K562 (cell line): ENCODE measurements around the gene RIPK3. TPM values are rescaled to one million over a fixed set of nuclear protein-coding genes. Genes with fewer than 3 reads are reported as not detected.
A peak's percentile ranks its signal among the peaks of the same experiment; 100 is the strongest.

Experiments
- ATAC-seq: fragments of 200-7000 bp; cut with Tn5 transposase; 3 replicates; pipeline ENCODE4 v1.9.1; 2020; ENCODE audit warnings: moderate library complexity
- BruUV-seq: library from RNA; stranded (reverse); fragments of 400-500 nt; replicated peaks from 2 replicates; lab custom pipeline; 2021; lab: Mats Ljungman, UMichigan
- CTCF ChIA-PET: fragments of 300-600 bp; formaldehyde crosslinking; extraction: SDS; loops from one replicate; lab custom pipeline; 2021; ENCODE audit warnings: low intra/inter-chr PET ratio; lab: Yijun Ruan, JAX
- POLR2A ChIA-PET: fragments of 300-600, 350-650 bp; sonication (Branson Sonifier 250); formaldehyde crosslinking; extraction: SDS; loops from one replicate; lab custom pipeline; 2021; ENCODE audit warnings: antibody characterized with exemption, inconsistent platforms; lab: Yijun Ruan, JAX
- DNase-seq, 4 experiments: peaks; one replicate each; pipeline versions ENCODE4 v3.0.0 to v3.0.0-alpha.2; 2011 to 2018; ENCODE audit warnings: low spot score in 3 of 4, mixed read lengths in 3 of 4; ENCODE audit errors: extremely low read depth in 1 of 4
- FAIRE-seq: peaks from 2 replicates; lab custom pipeline; 2011; peaks lifted over from hg19 to GRCh38; lab: Jason Lieb, UNC
- H2AFZ ChIP-seq: 2 replicates; pipeline ENCODE4 v1.6.0; 2011; ENCODE audit warnings: low read depth, low read length, control low read depth, inconsistent platforms
- H3K27ac ChIP-seq: fragments of 200-600 bp; 3 replicates; pipeline ENCODE4 v1.8.0; 2011; ENCODE audit warnings: low read depth, mild to moderate bottlenecking, control low read depth, inconsistent platforms, low read length, moderate library complexity, mixed read lengths; ENCODE audit errors: extremely low read depth
- H3K27me3 ChIP-seq, 2 experiments: fragments of 300-600 bp in 1 of 2; 2 replicates in 1 of 2; 3 replicates in 1 of 2; pipeline versions ENCODE4 v1.6.0 to v1.8.0; 2011; ENCODE audit warnings: inconsistent platforms in 2 of 2, low read length in 2 of 2, mild to moderate bottlenecking in 1 of 2, mixed read lengths in 1 of 2, moderate library complexity in 1 of 2; ENCODE audit not compliant: control insufficient read depth in 2 of 2, insufficient read depth in 2 of 2
- H3K36me3 ChIP-seq: fragments of 300-600 bp; 3 replicates; pipeline ENCODE4 v1.8.0; 2011; ENCODE audit warnings: mild to moderate bottlenecking, low read length, inconsistent platforms; ENCODE audit not compliant: control insufficient read depth, insufficient read depth
- H3K4me1 ChIP-seq, 2 experiments: fragments of 200-600 bp in 1 of 2; replicated peaks in 1 of 2; 2 replicates in 1 of 2; 3 replicates in 1 of 2; pipeline versions ENCODE4 v1.5.1 to v1.8.0; 2011; ENCODE audit warnings: inconsistent platforms in 2 of 2, low read length in 2 of 2, mild to moderate bottlenecking in 1 of 2, mixed read lengths in 1 of 2, moderate library complexity in 1 of 2; ENCODE audit not compliant: control insufficient read depth in 2 of 2, insufficient read depth in 2 of 2
- H3K4me2 ChIP-seq: 2 replicates; pipeline ENCODE4 v1.6.1; 2011; ENCODE audit warnings: low read length, control low read depth, inconsistent platforms, mixed read lengths; ENCODE audit not compliant: insufficient read depth
- H3K4me3 ChIP-seq: fragments of 200-600 bp; sonication (generic), shearing (Covaris generic); 2 replicates; pipeline ENCODE4 v1.5.1; 2016; ENCODE audit warnings: control low read depth, inconsistent platforms
- H3K79me2 ChIP-seq: fragments of 200-600 bp; 3 replicates; pipeline ENCODE4 v1.8.0; 2011; ENCODE audit warnings: low read length, inconsistent platforms; ENCODE audit not compliant: control insufficient read depth, insufficient read depth
- H3K9ac ChIP-seq, 2 experiments: 2 replicates each; pipeline versions ENCODE4 v1.6.0 to v1.6.1; 2011; ENCODE audit warnings: low read depth in 2 of 2, low read length in 2 of 2, control low read depth in 1 of 2, inconsistent platforms in 1 of 2, mild to moderate bottlenecking in 1 of 2, mixed read lengths in 1 of 2; ENCODE audit not compliant: insufficient read depth in 1 of 2
- H3K9me1 ChIP-seq: one replicate; pipeline ENCODE4 v1.6.0; 2011; ENCODE audit warnings: inconsistent platforms, mild to moderate bottlenecking, low read length, moderate library complexity; ENCODE audit not compliant: control insufficient read depth, insufficient read depth
- H3K9me3 ChIP-seq: replicated peaks from 2 replicates; pipeline ENCODE4 v1.5.1; 2011; ENCODE audit warnings: low read depth, low read length, inconsistent platforms; ENCODE audit not compliant: control insufficient read depth, insufficient read depth
- H4K20me1 ChIP-seq: replicated peaks from 2 replicates; pipeline ENCODE4 v1.6.1; 2011; ENCODE audit warnings: low read length, inconsistent platforms, mixed read lengths; ENCODE audit not compliant: control insufficient read depth, insufficient read depth
- ETV1 ChIP-seq: fragments of 450-650 bp; conservative IDR thresholded peaks from 2 replicates; pipeline ENCODE4 v1.6.1; 2016; ENCODE audit warnings: missing genetic modification characterization, control low read depth, low read depth, missing compliant biosample characterization
- L3MBTL2 ChIP-seq: fragments of 450-650 bp; IDR thresholded peaks from 2 replicates; pipeline ENCODE4 v1.6.1; 2016; ENCODE audit warnings: mild to moderate bottlenecking, moderate library complexity
- MAFG ChIP-seq: fragments of 450-650 bp; conservative IDR thresholded peaks from 2 replicates; pipeline ENCODE4 v1.6.1; 2016; ENCODE audit warnings: missing genetic modification characterization, missing compliant biosample characterization
- MCM3 ChIP-seq: fragments of 450-650 bp; IDR thresholded peaks from 2 replicates; pipeline ENCODE4 v1.6.1; 2016
- NFIC ChIP-seq: fragments of 450-650 bp; IDR thresholded peaks from 2 replicates; pipeline ENCODE4 v1.6.1; 2017; ENCODE audit warnings: mild to moderate bottlenecking, inconsistent platforms
- NFYB ChIP-seq: IDR thresholded peaks from 2 replicates; pipeline ENCODE4 v1.6.1; 2011; ENCODE audit warnings: mild to moderate bottlenecking, moderate library complexity; ENCODE audit not compliant: insufficient read length; ENCODE audit errors: extremely low read depth
- RAD51 ChIP-seq: fragments of 450-650 bp; IDR thresholded peaks from 2 replicates; pipeline ENCODE4 v1.7.1; 2016; ENCODE audit warnings: low read depth, mild to moderate bottlenecking, borderline replicate concordance
- ZNF224 ChIP-seq: sonication (generic); formaldehyde crosslinking; IDR thresholded peaks from 2 replicates; pipeline ENCODE4 v1.8.0; 2022; ENCODE audit warnings: mild to moderate bottlenecking, missing genetic modification reagents
- WGBS: fragments of 100-300 bp; shearing (Covaris generic); methylation state at CpG from one replicate; pipeline ENCODE4 v1.1.6; 2016; ENCODE audit warnings: low coverage, mixed read lengths; ENCODE audit not compliant: insufficient coverage; ENCODE audit errors: missing lambda C conversion rate; 5-methylcytosine and 5-hydroxymethylcytosine counted together
- in situ Hi-C: fragments of 300-500 bp; cut with MboI; formaldehyde crosslinking; loops from 4 replicates; pipeline ENCODE4 v1.15.0; 2018; ENCODE audit warnings: inconsistent platforms, mixed read lengths
- intact Hi-C: fragments of 100-400 bp; cut with micrococcal nuclease; formaldehyde crosslinking; loops from 2 replicates; pipeline ENCODE4 v1.14.2; 2022
- polyA plus RNA-seq, 8 experiments: library from polyadenylated mRNA; depleted of rRNA in 4 of 8; stranded (reverse) in 5 of 8; unstranded in 3 of 8; fragments of >200 nt; fragmentation: Nextera tagmentation in 2 of 8; fragmentation: Illumina TruSeq in 1 of 8; extraction: Ambion mirVana in 2 of 8; extraction: Trizol in 1 of 8; gene quantifications; 2 replicates each; pipeline versions ENCODE4 v1.2.1 to v1.2.3, GENCODE V29; 2011 to 2014; ENCODE audit warnings: inconsistent platforms in 1 of 8, missing spikeins in 1 of 8
- total RNA-seq, 7 experiments: library from RNA; depleted of rRNA in 6 of 7; stranded (reverse); fragments of >200 nt in 6 of 7; fragmentation: Illumina TruSeq in 2 of 7; extraction: Trizol in 2 of 7; gene quantifications; 2 replicates each; pipeline versions ENCODE4 v1.2.1 to v1.2.3, GENCODE V29; 2011 to 2021; ENCODE audit warnings: low replicate concordance in 1 of 7
- TF ChIP-seq, protein P1 (sequence below): sonication (generic); formaldehyde crosslinking; IDR thresholded peaks from 2 replicates; pipeline ENCODE4 v1.9.0; 2022; ENCODE audit warnings: mild to moderate bottlenecking, missing genetic modification reagents
- TF ChIP-seq, protein P2 (sequence below): sonication (generic); formaldehyde crosslinking; IDR thresholded peaks from 2 replicates; pipeline ENCODE4 v1.5.0; 2020; ENCODE audit warnings: missing genetic modification reagents

The RIPK3 gene
- total and polyA plus RNA-seq, 9 of the 15 experiments (the other 6 are each of a cell fraction or from before 2014, with no cell fraction given), result 0.03 to 0.43 (median 0.28) TPM; not detected in 3

DNA sequence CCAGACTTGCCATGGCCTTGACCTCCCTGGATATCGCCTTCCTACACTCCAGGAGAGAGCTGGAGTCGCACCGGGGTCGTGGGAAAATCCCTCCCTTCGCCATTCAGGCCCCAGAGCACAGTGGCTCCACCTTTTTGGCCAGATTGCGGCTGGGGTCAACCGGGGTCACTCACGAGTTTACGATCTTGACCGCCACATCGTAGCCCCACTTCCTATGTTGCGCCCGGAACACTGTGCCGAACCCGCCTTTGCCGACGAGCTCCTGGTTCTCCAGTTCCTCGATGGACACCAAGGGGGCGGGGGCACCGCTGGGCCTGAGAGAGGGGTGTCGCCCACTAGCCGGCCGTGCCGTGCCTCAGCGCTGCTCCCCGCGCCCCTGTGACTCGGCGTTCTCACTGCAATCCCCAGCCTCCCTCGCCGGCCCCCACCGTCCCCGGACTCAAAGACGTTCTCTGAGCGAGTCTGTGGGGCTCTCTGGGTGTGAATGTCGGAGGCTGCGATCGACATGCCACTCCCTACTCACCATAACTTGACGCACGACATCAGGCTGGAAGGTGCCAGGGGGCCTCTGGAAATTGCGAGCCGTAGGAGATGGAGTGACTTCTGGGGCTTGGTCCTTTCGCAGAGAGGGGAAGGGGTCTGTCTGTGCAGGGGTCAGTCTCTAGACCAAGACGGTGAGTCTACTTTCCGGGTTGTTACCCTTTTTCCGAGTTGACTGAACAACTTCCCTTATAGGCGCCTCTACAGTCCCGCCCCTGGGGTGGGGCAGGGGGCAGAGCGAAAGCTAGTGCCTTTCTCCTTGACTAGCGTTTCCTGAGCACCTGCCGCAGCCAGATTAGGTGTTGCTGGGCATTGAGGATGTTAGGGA is at the start of gene RIPK3 (continued):
- no peak for TF ChIP-seq ZNF224 (CRISPR knock-in tag)

GRCh38 chr14:24389226-24389848 is 49.5 kb upstream of the RIPK3 start:
- peak; percentile 79 for ATAC-seq
- in situ Hi-C loops, result no loop called here
- TF ChIP-seq, protein P1, sequence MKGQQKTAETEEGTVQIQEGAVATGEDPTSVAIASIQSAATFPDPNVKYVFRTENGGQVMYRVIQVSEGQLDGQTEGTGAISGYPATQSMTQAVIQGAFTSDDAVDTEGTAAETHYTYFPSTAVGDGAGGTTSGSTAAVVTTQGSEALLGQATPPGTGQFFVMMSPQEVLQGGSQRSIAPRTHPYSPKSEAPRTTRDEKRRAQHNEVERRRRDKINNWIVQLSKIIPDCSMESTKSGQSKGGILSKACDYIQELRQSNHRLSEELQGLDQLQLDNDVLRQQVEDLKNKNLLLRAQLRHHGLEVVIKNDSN (CRISPR knock-in tag), result peak; percentile 74
- TF ChIP-seq RAD51 (peak; percentile 83), NFYB (peak; percentile 88), MCM3 (no peak), MAFG (no peak), NFIC (peak; percentile 78), L3MBTL2 (no peak), ETV1 (tag) (peak; percentile 41; the same call in 1 of the 2 replicates)
- TF ChIP-seq, protein P2, sequence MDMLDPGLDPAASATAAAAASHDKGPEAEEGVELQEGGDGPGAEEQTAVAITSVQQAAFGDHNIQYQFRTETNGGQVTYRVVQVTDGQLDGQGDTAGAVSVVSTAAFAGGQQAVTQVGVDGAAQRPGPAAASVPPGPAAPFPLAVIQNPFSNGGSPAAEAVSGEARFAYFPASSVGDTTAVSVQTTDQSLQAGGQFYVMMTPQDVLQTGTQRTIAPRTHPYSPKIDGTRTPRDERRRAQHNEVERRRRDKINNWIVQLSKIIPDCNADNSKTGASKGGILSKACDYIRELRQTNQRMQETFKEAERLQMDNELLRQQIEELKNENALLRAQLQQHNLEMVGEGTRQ (CRISPR knock-in tag), result peak; percentile 86

More at GRCh38 chr14:24389226-24389848, 49.5 kb upstream of the RIPK3 start:
- FAIRE-seq (peak; percentile 71), DNase-seq (peak in 2 of 4 experiments; percentile 39 to 42)
- Histone ChIP-seq H3K27me3 (no peaks in the 10 kb centered on the region), H3K9me3 (no peaks in the 10 kb centered on the region), H3K27ac (no peak overlapping the region), H3K4me2 (peak overlapping the region; percentile 54; the same call in 1 of the 2 replicates), H3K9me1 (no peaks in the 10 kb centered on the region), H3K4me3 (no peak overlapping the region), H2AFZ (peak overlapping the region; percentile 80), H4K20me1 (no peaks in the 10 kb centered on the region), H3K36me3 (no peaks in the 10 kb centered on the region), H3K9ac (no peak overlapping the region; a peak in 1 of 4 replicates), H3K79me2 (no peaks in the 10 kb centered on the region), H3K4me1 (peaks cover 7 to 11% of the 10 kb centered on the region in 2 experiments; a peak in 3 of 5 replicates)
- ChIA-PET CTCF (no interaction called here), POLR2A (interaction anchor here (0.6 to 1.0 kb wide), 2 partner anchors 15 to 88 kb away, joined by 4 read pairs; no protein-coding TSS in a partner anchor)
- intact Hi-C loops, result no loop called here
- no TSS peak for BruUV-seq
- 19% methylated on average over 10 of the region's 11 CpGs for WGBS
